Right lobe of liver (tissue), 6 donors: ENCODE data around the gene MAP4K2. TPM values are rescaled to one million over a fixed set of nuclear protein-coding genes. Genes with fewer than 3 reads are reported as not detected.

Experiments used
- ATAC-seq, 4 donors: fragments of 200-7000 bp; cut with Tn5 transposase; one replicate each; pipeline ENCODE4 v1.9.1; 2020; ENCODE audit warnings: mild to moderate bottlenecking in 4 of 4, moderate library complexity in 4 of 4
- DNase-seq, 3 donors: peaks; one replicate each; pipeline ENCODE4 v3.0.0-alpha.2; 2020
- H3K27ac ChIP-seq, 3 donors: fragments of 200-600 bp; one replicate each; pipeline ENCODE4 v1.8.0; 2022
- H3K27me3 ChIP-seq, 2 donors: fragments of 200-600 bp; one replicate each; pipeline ENCODE4 v1.8.0; 2022
- H3K36me3 ChIP-seq, 4 donors: fragments of 200-600 bp; sonication (generic) in 1 of 4; one replicate each; pipeline versions ENCODE4 v1.5.1 to v1.8.0; 2017 to 2022; ENCODE audit warnings: control low read depth in 1 of 4
- H3K4me1 ChIP-seq, 4 donors: fragments of 200-600 bp; sonication (generic) in 1 of 4; one replicate each; pipeline versions ENCODE4 v1.5.1 to v1.8.0; 2017 to 2022; ENCODE audit warnings: control low read depth in 1 of 4
- H3K4me3 ChIP-seq, 3 donors: fragments of 200-600 bp; one replicate each; pipeline ENCODE4 v1.8.0; 2022
- H3K9me3 ChIP-seq, 4 donors: fragments of 200-600 bp; sonication (generic) in 1 of 4; one replicate each; pipeline versions ENCODE4 v1.5.1 to v1.8.0; 2017 to 2022; ENCODE audit warnings: control low read depth in 1 of 4
- CTCF ChIP-seq, 4 donors: fragments of 200-600 bp in 3 of 4; fragments of 450-650 bp in 1 of 4; IDR thresholded peaks; one replicate each; pipeline versions ENCODE4 v1.5.1 to v1.8.0; 2016 to 2022; ENCODE audit warnings: antibody characterized with exemption in 4 of 4, mild to moderate bottlenecking in 2 of 4
- POLR2A ChIP-seq: fragments of 450-650 bp; IDR thresholded peaks from one replicate; pipeline ENCODE4 v1.6.1; 2017; ENCODE audit warnings: antibody characterized with exemption, mild to moderate bottlenecking
- WGBS: methylation state at CpG from one replicate; pipeline ENCODE4 v1.1.6; 2018; ENCODE audit warnings: low coverage, low lambda C conversion rate; ENCODE audit not compliant: insufficient coverage; ENCODE audit errors: missing lambda C conversion rate; 5-methylcytosine and 5-hydroxymethylcytosine counted together
- intact Hi-C, 2 donors: fragments of 100-400 bp; cut with DNase I; formaldehyde crosslinking; loops; one replicate each; pipeline versions ENCODE4 v1.11.2 to v1.14.1; 2022
- total RNA-seq, 6 experiments: library from RNA; depleted of rRNA in 2 of 6; stranded (reverse); fragments of >200 nt in 2 of 6; fragmentation: NEBNext Ultra II Directional in 3 of 6; extraction: Animal tissue kit (Norgen Biotek cat#: 25700) in 3 of 6; gene quantifications; one replicate each; pipeline versions ENCODE4 v1.1.0 to v1.2.4, GENCODE V29; 2016 to 2023
- donor health status: DM: no; HTN: yes; CAD: no.
- donor health status: DM: no; HTN: no; CAD: no.
- donor health status: DM: no; HTN: no; CAD: no.
- donor health status: DM: no; HTN: yes; CAD: no.
- donor health status: DM: no; HTN: yes; CAD: no.

MAP4K2 gene
- total RNA-seq, 6 experiments from 2014 or later: 3.4 to 14.7 (median 4.8) TPM

- TF ChIP-seq POLR2A (no peak), CTCF (IDR thresholded peaks at IDR 0.05) (no peak)
- Histone ChIP-seq H3K9me3 (no peaks in the 10 kb centered on the region), H3K27ac (no peak overlapping the region), H3K4me3 (no peak overlapping the region), H3K4me1 (peaks cover 0 to 14% (median 0%) of the 10 kb centered on the region in 4 donors), H3K36me3 (no peaks in the 10 kb centered on the region), H3K27me3 (no peaks in the 10 kb centered on the region)
- DNase-seq (peak in 1 of 3 donors; percentile 52), ATAC-seq (peak; percentile 70 to 89 (median 85))
- intact Hi-C loops: no loop called here
- WGBS: no CpG with 5 or more reads among the region's 9 CpGs
Observed at GRCh38 chr11:64735725-64736259, 67.2 kb downstream of the MAP4K2 start.

Other genes starting within 250 kb of the MAP4K2 start
- 1 to 10 TPM in 2 of 6 experiments, under 1 TPM in 2, not detected in 2; 0.11 to 3.9 (median 0.65) TPM for gene SLC22A11, start 247.3 kb downstream of the MAP4K2 start, total RNA-seq
- under 1 TPM in 3 of 6 experiments, not detected in 3; 0.22 to 0.80 (median 0.74) TPM for gene SLC22A12, start 212.0 kb downstream of the MAP4K2 start, total RNA-seq
- 1 to 10 TPM; 1.6 to 7.7 (median 2.3) TPM for gene NRXN2, start 80.0 kb downstream of the MAP4K2 start, total RNA-seq
- gene RASGRP2, start 59.1 kb downstream of the MAP4K2 start, total RNA-seq: 1 to 10 TPM; 1.6 to 8.1 (median 3.2) TPM
- 1 to 10 TPM in 1 of 6 experiments, under 1 TPM in 5; 0.24 to 1.4 (median 0.47) TPM for gene PYGM, start 43.2 kb downstream of the MAP4K2 start, total RNA-seq
- 100 to 1,000 TPM in 5 of 6 experiments, 10 to 100 TPM in 1; 92.7 to 164 (median 141) TPM for gene SF1, start 24.7 kb downstream of the MAP4K2 start, total RNA-seq
- 10 to 100 TPM; 13.1 to 21.5 (median 17.0) TPM for gene MEN1, start 7.3 kb upstream of the MAP4K2 start, total RNA-seq
- gene CDC42BPG, start 41.4 kb upstream of the MAP4K2 start, total RNA-seq: 1 to 10 TPM in 1 of 6 experiments, under 1 TPM in 5; 0.63 to 1.1 (median 0.99) TPM
- gene EHD1, start 75.4 kb upstream of the MAP4K2 start, total RNA-seq: 10 to 100 TPM; 18.8 to 36.1 (median 26.3) TPM
- 10 to 100 TPM; 26.4 to 42.9 (median 32.2) TPM for gene ATG2A, start 114.0 kb upstream of the MAP4K2 start, total RNA-seq
- gene PPP2R5B, start 121.5 kb upstream of the MAP4K2 start, total RNA-seq: 10 to 100 TPM in 1 of 6 experiments, 1 to 10 TPM in 5; 6.8 to 12.6 (median 8.9) TPM
- under 1 TPM in 1 of 6 experiments, not detected in 5; 0.46 TPM for gene GPHA2, start 132.7 kb upstream of the MAP4K2 start, total RNA-seq
- under 1 TPM in 2 of 6 experiments, not detected in 4; 0.33 to 0.86 TPM for gene MAJIN, start 168.9 kb upstream of the MAP4K2 start, total RNA-seq
- gene BATF2, start 193.8 kb upstream of the MAP4K2 start, total RNA-seq: 1 to 10 TPM; 1.9 to 2.5 (median 2.3) TPM
- gene ARL2, start 210.9 kb upstream of the MAP4K2 start, total RNA-seq: 10 to 100 TPM in 3 of 6 experiments, 1 to 10 TPM in 3; 7.3 to 26.2 (median 10.0) TPM
- 10 to 100 TPM in 1 of 6 experiments, 1 to 10 TPM in 5; 6.4 to 10.3 (median 8.7) TPM for gene SNX15, start 224.2 kb upstream of the MAP4K2 start, total RNA-seq
- 10 to 100 TPM in 2 of 6 experiments, 1 to 10 TPM in 4; 4.2 to 13.8 (median 5.8) TPM for gene SAC3D1, start 238.0 kb upstream of the MAP4K2 start, total RNA-seq